ENCODE results near the gene MEGF8. TPM values are rescaled to one million over a fixed set of nuclear protein-coding genes. Genes with fewer than 3 reads are reported as not detected.

Gene MEGF8
- total and polyA plus RNA-seq, 2 donors (not counting 3 experiments of a cell fraction or from before 2014, with no cell fraction given), result 20.6 to 39.6 TPM

DNA sequence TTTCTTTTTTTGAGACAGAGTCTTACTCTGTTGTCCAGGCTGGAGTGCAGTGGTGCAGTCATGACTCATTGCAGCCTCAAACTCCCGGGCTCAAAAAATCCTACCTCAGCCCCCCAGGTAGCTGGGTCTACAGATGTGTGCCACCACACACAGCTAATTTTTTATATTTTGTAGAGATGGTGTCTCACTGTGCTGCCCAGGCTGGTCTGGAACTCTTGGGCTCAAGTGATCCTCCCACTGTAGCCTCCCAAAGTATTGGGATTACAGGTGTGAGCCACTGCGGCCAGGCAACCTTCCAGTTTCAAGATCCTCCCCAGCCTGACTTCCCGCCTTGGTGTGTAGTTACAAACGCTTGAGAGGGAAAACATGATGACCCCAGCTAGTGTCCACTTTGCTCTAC, 42.5 kb downstream of the MEGF8 start:
- Histone ChIP-seq H3K27ac (ENCODE audit: insufficient read depth, low read depth, low read length) (no peak overlapping the region), H3K9me1 (replicated peaks; ENCODE audit: control insufficient read depth, extremely low read depth, insufficient read depth, low read length) (no peaks in the 10 kb centered on the region), H3K9ac (replicated peaks; ENCODE audit: extremely low read depth, insufficient read depth, low read length) (no peak overlapping the region), H3K4me3 (replicated peaks in 1 of 3; ENCODE audit: insufficient read depth in 1 of 3, low read depth in 1 of 3, low read length in 3 of 3) (no peak overlapping the region), H3K36me3 (ENCODE audit: control insufficient read depth in 2 of 2, extremely low read depth in 1 of 2, insufficient read depth in 2 of 2, low read length in 2 of 2) (peaks cover 0 to 14% of the 10 kb centered on the region in 2 experiments), H2AFZ (ENCODE audit: low read depth, low read length) (no peak overlapping the region), H3K4me2 (ENCODE audit: insufficient read depth, low read length) (no peak overlapping the region), H4K20me1 (replicated peaks; ENCODE audit: control insufficient read depth, extremely low read depth, insufficient read depth, low read length) (no peaks in the 10 kb centered on the region), H3K79me2 (ENCODE audit: control insufficient read depth, insufficient read depth, low read length) (no peaks in the 10 kb centered on the region), H3K9me3 (replicated peaks; ENCODE audit: control insufficient read depth, insufficient read depth, low read length) (no peaks in the 10 kb centered on the region), H3K4me1 (ENCODE audit: control insufficient read depth, extremely low read depth, insufficient read depth, low read length) (no peaks in the 10 kb centered on the region), H3K27me3 (ENCODE audit: control insufficient read depth in 2 of 2, insufficient read depth in 2 of 2, low read length in 2 of 2) (no peaks in the 10 kb centered on the region)
- dilution Hi-C loops (cut with MboI; ENCODE audit: extremely low pct_ligation_motif_present, low sequenced_read_pairs), result no loop called here
- ChIA-PET POLR2A (no interaction called here), CTCF (no interaction called here)
- FAIRE-seq (no peak), DNase-seq (ENCODE audit: low read depth, low spot score) (no peak)
- TF ChIP-seq, protein P1, sequence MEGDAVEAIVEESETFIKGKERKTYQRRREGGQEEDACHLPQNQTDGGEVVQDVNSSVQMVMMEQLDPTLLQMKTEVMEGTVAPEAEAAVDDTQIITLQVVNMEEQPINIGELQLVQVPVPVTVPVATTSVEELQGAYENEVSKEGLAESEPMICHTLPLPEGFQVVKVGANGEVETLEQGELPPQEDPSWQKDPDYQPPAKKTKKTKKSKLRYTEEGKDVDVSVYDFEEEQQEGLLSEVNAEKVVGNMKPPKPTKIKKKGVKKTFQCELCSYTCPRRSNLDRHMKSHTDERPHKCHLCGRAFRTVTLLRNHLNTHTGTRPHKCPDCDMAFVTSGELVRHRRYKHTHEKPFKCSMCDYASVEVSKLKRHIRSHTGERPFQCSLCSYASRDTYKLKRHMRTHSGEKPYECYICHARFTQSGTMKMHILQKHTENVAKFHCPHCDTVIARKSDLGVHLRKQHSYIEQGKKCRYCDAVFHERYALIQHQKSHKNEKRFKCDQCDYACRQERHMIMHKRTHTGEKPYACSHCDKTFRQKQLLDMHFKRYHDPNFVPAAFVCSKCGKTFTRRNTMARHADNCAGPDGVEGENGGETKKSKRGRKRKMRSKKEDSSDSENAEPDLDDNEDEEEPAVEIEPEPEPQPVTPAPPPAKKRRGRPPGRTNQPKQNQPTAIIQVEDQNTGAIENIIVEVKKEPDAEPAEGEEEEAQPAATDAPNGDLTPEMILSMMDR (IDR thresholded peaks at IDR 0.05; ENCODE audit: extremely low read depth in 1 of 2, insufficient read depth in 1 of 2, low read depth in 1 of 2, low read length in 2 of 2), result no peak
- TF ChIP-seq, protein P2, sequence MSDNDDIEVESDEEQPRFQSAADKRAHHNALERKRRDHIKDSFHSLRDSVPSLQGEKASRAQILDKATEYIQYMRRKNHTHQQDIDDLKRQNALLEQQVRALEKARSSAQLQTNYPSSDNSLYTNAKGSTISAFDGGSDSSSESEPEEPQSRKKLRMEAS (IDR thresholded peaks at IDR 0.05; ENCODE audit: insufficient read depth, insufficient read length), result no peak
- TF ChIP-seq FOS (IDR thresholded peaks at IDR 0.05; ENCODE audit: borderline replicate concordance, insufficient read depth, low read length) (no peak), MYC (IDR thresholded peaks at IDR 0.05; ENCODE audit: low read depth, low read length) (no peak)
- intact Hi-C loops (cut with micrococcal nuclease), result no loop called here
- BruUV-seq (replicated peaks), result no TSS peak

DNA sequence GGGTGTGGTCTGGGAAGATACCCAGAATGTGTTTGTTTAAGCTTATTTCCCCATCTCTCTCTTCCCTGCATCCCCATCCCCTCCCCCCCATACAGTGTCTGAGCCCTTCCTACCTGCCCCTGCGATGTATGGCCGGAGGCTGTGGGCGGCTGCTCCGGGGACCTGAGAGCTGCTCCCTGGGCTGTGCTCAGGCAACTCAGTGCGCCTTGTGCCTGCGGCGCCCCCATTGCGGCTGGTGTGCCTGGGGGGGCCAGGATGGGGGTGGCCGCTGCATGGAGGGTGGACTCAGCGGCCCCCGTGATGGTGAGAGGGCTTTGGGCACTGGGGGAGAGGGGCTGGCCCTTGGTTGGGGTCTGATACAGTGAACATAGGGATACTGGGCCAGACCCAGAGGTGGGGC, 42.9 kb downstream of the MEGF8 start:
- Histone ChIP-seq H3K9me1 (replicated peaks; ENCODE audit: control insufficient read depth, extremely low read depth, insufficient read depth, low read length) (no peaks in the 10 kb centered on the region), H3K36me3 (ENCODE audit: control insufficient read depth in 2 of 2, extremely low read depth in 1 of 2, insufficient read depth in 2 of 2, low read length in 2 of 2) (peaks cover 0 to 10% of the 10 kb centered on the region in 2 experiments), H3K9ac (replicated peaks; ENCODE audit: extremely low read depth, insufficient read depth, low read length) (no peak overlapping the region), H4K20me1 (replicated peaks; ENCODE audit: control insufficient read depth, extremely low read depth, insufficient read depth, low read length) (no peaks in the 10 kb centered on the region), H3K79me2 (ENCODE audit: control insufficient read depth, insufficient read depth, low read length) (no peaks in the 10 kb centered on the region), H3K4me1 (ENCODE audit: control insufficient read depth, extremely low read depth, insufficient read depth, low read length) (no peaks in the 10 kb centered on the region), H3K27ac (ENCODE audit: insufficient read depth, low read depth, low read length) (no peak overlapping the region), H2AFZ (ENCODE audit: low read depth, low read length) (no peak overlapping the region), H3K4me2 (ENCODE audit: insufficient read depth, low read length) (no peak overlapping the region), H3K4me3 (replicated peaks in 1 of 3; ENCODE audit: insufficient read depth in 1 of 3, low read depth in 1 of 3, low read length in 3 of 3) (no peak overlapping the region), H3K27me3 (ENCODE audit: control insufficient read depth in 2 of 2, insufficient read depth in 2 of 2, low read length in 2 of 2) (no peaks in the 10 kb centered on the region), H3K9me3 (replicated peaks; ENCODE audit: control insufficient read depth, insufficient read depth, low read length) (no peaks in the 10 kb centered on the region)
- no peak for FAIRE-seq
- TF ChIP-seq GATA2 (IDR thresholded peaks at IDR 0.05; ENCODE audit: insufficient read depth, insufficient read length, low read depth, low read length), result no peak
- no peak for TF ChIP-seq FOS (IDR thresholded peaks at IDR 0.05; ENCODE audit: borderline replicate concordance, insufficient read depth, low read length)
- no peak for TF ChIP-seq POLR2AphosphoS5 (IDR thresholded peaks at IDR 0.05; ENCODE audit: insufficient read depth, low read depth, low read length)
- no peak for TF ChIP-seq MYC (IDR thresholded peaks at IDR 0.05; ENCODE audit: low read depth, low read length)
- no peak for TF ChIP-seq EZH2 (IDR thresholded peaks at IDR 0.05; ENCODE audit: borderline replicate concordance, low read depth, low read length, severe bottlenecking)
- TF ChIP-seq, protein P2 (IDR thresholded peaks at IDR 0.05; ENCODE audit: insufficient read depth, insufficient read length), result no peak
- no peak for TF ChIP-seq POLR2A (IDR thresholded peaks at IDR 0.05; ENCODE audit: low read depth, low read length)
- TF ChIP-seq, protein P1 (IDR thresholded peaks at IDR 0.05; ENCODE audit: extremely low read depth in 1 of 2, insufficient read depth in 1 of 2, low read depth in 1 of 2, low read length in 2 of 2), result no peak
- TF ChIP-seq JUN (IDR thresholded peaks at IDR 0.05; ENCODE audit: borderline replicate concordance, insufficient read depth, insufficient read length, low read depth), result no peak
- CTCF ChIA-PET, result no interaction called here
- intact Hi-C loops (cut with micrococcal nuclease) (no loop called here), dilution Hi-C loops (cut with MboI; ENCODE audit: extremely low pct_ligation_motif_present, low sequenced_read_pairs) (no loop called here)
- POLR2A ChIA-PET, result no interaction called here
- DNase-seq (ENCODE audit: low read depth, low spot score), result no peak
- BruUV-seq (replicated peaks), result no TSS peak

All from endothelial cell of umbilical vein (primary cell).